Measurements from ENCODE around the gene PCDHB14. TPM values are rescaled to one million over a fixed set of nuclear protein-coding genes. Genes with fewer than 3 reads are reported as not detected.

PCDHB14 gene
- polyA plus RNA-seq, 2 donors = 0.67 to 0.88 TPM

DNA sequence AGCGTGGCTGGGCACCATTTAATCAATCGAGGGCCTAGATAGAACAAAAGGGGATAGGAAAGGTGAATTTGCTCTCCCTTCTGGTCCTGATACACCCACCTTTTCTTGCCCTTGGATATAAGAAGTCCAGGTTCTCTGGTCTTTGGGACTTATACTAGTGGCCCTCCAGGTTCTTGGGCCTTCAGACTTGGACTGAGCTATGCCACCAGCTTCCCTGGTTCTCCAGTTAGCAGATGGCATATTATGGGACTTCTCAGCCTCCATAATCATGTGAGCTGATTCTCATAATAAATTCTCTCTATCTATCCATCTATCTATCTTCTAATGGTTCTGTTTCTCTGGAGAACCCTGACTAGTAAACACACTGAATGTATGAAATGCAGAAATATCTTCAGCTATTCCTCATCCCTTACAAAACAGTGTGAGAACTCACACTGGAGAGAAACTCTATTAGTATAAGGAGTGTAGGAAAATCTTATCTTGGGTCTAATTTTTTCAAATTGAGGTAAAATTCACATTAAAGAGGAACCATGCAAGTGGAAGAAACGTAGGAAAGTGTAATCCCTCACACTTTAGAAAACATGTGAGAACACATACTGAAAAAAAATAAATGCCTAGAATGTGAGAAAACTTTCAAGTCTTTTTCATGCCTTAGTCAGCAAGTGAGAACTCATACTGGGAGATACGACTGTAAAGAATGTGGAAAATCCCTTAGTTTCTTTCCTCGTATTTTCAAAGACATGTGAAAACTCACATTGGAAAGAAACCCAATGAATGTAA is 37.5 kb downstream of the PCDHB14 start:
- no peaks in the 10 kb centered on the region for H3K36me3 ChIP-seq (ENCODE audit: control insufficient read depth in 2 of 2, insufficient read depth in 2 of 2, low read length in 1 of 2)
- no peak overlapping the region for H3K27ac ChIP-seq (ENCODE audit: low read depth in 2 of 2, low read length in 1 of 2)
- peaks cover 7 to 15% of the 10 kb centered on the region in 2 donors for H3K9me3 ChIP-seq (ENCODE audit: control insufficient read depth in 2 of 2, insufficient read depth in 1 of 2, low read depth in 1 of 2, low read length in 1 of 2)
- 63 to 67% methylated on average over 5 of the region's 5 CpGs for WGBS, 2 donors
- H3K4me1 ChIP-seq (ENCODE audit: control insufficient read depth in 2 of 2, insufficient read depth in 2 of 2, low read length in 1 of 2) = no peaks in the 10 kb centered on the region
- H3K27me3 ChIP-seq (ENCODE audit: control insufficient read depth in 1 of 2, insufficient read depth in 2 of 2, low read length in 2 of 2) = no peaks in the 10 kb centered on the region
- no peak overlapping the region for H3K4me3 ChIP-seq (ENCODE audit: low read depth in 1 of 2, low read length in 2 of 2)

DNA sequence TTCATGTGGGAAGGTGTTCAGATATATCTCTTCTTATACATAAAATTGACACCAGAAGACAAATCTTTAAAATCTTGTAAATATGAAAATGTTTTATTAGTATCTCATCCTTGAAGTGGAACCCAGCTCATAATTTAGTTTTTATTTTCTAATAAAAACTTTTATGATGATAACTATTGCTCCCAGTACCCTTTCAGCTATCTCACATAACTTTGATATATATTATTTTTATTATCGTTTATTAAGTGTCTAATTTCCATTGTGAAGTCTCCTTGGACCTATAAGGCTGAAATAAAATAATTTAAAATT is 38.0 kb downstream of the PCDHB14 start:
- H3K4me1 ChIP-seq (ENCODE audit: control insufficient read depth in 2 of 2, insufficient read depth in 2 of 2, low read length in 1 of 2) = no peaks in the 10 kb centered on the region
- no peak overlapping the region for H3K4me3 ChIP-seq (ENCODE audit: low read depth in 1 of 2, low read length in 2 of 2)
- H3K9me3 ChIP-seq (ENCODE audit: control insufficient read depth in 2 of 2, insufficient read depth in 1 of 2, low read depth in 1 of 2, low read length in 1 of 2) = peaks cover 9 to 16% of the 10 kb centered on the region in 2 donors
- 54 to 59% methylated on average over 1 of the region's 1 CpG for WGBS, 2 donors
- H3K36me3 ChIP-seq (ENCODE audit: control insufficient read depth in 2 of 2, insufficient read depth in 2 of 2, low read length in 1 of 2) = no peaks in the 10 kb centered on the region
- no peaks in the 10 kb centered on the region for H3K27me3 ChIP-seq (ENCODE audit: control insufficient read depth in 1 of 2, insufficient read depth in 2 of 2, low read length in 2 of 2)
- H3K27ac ChIP-seq (ENCODE audit: low read depth in 2 of 2, low read length in 1 of 2) = no peak overlapping the region

DNA sequence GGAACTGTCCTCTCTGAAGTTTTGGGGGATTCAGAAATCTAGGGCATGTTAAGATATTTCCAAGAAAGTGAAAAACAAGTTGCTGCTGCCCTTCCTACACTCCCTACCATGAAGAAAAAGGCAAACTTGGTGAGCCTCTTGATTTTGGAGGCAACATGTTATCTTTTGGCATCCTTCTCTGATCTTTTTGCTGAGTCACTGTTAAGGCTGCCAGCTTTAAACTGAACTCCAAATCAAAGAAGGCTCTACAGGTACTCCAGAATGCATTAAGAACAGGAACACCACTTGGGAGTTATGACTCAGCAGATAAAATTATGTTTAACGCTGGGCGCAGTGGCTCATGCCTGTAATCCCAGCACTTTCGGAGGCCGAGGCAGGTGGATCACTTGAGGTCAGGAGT is 46.1 kb downstream of the PCDHB14 start:
- Histone ChIP-seq H3K36me3 (ENCODE audit: control insufficient read depth in 2 of 2, insufficient read depth in 2 of 2, low read length in 1 of 2) (no peaks in the 10 kb centered on the region), H3K9me3 (ENCODE audit: control insufficient read depth in 2 of 2, insufficient read depth in 1 of 2, low read depth in 1 of 2, low read length in 1 of 2) (peaks cover 17 to 23% of the 10 kb centered on the region in 2 donors), H3K4me1 (ENCODE audit: control insufficient read depth in 2 of 2, insufficient read depth in 2 of 2, low read length in 1 of 2) (no peaks in the 10 kb centered on the region), H3K27ac (ENCODE audit: low read depth in 2 of 2, low read length in 1 of 2) (no peak overlapping the region), H3K27me3 (ENCODE audit: control insufficient read depth in 1 of 2, insufficient read depth in 2 of 2, low read length in 2 of 2) (no peaks in the 10 kb centered on the region), H3K4me3 (ENCODE audit: low read depth in 1 of 2, low read length in 2 of 2) (no peak overlapping the region)
- WGBS, 2 donors = 94 to 97% methylated on average over 4 of the region's 4 CpGs

DNA sequence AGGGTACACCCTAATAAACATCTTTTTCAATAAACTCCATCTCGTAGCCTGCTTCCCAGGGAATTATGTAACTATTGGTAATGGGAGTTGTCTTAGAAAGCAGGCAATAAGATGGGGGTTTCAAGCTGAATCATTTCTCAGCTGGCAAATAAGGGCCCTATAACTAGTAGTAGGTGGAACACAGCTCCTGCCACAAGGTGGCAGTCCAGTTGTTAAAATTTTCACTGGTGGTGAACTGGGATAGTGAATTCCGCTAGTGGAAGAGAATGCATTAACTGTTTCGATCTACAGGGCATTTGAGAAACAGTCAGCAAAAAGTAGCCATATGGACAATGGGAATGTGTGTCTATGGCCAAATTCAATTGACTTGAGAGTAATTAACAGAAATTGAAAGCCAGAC is 49.8 kb downstream of the PCDHB14 start:
- no peaks in the 10 kb centered on the region for H3K27me3 ChIP-seq (ENCODE audit: control insufficient read depth in 1 of 2, insufficient read depth in 2 of 2, low read length in 2 of 2)
- 46 to 51% methylated on average over 3 of the region's 3 CpGs for WGBS, 2 donors
- no peak overlapping the region for H3K27ac ChIP-seq (ENCODE audit: low read depth in 2 of 2, low read length in 1 of 2)
- H3K4me1 ChIP-seq (ENCODE audit: control insufficient read depth in 2 of 2, insufficient read depth in 2 of 2, low read length in 1 of 2) = no peaks in the 10 kb centered on the region
- H3K9me3 ChIP-seq (ENCODE audit: control insufficient read depth in 2 of 2, insufficient read depth in 1 of 2, low read depth in 1 of 2, low read length in 1 of 2) = peaks cover 19% of the 10 kb centered on the region in 2 donors
- no peak overlapping the region for H3K4me3 ChIP-seq (ENCODE audit: low read depth in 1 of 2, low read length in 2 of 2)
- no peaks in the 10 kb centered on the region for H3K36me3 ChIP-seq (ENCODE audit: control insufficient read depth in 2 of 2, insufficient read depth in 2 of 2, low read length in 1 of 2)

Other genes starting within 250 kb of the PCDHB14 start
- not detected for gene PCDHB1, start 172.0 kb upstream of the PCDHB14 start, polyA plus RNA-seq
- under 1 TPM; 0.31 to 0.33 TPM for gene PCDHB2, start 128.7 kb upstream of the PCDHB14 start, polyA plus RNA-seq
- under 1 TPM; 0.10 to 0.14 TPM for gene PCDHB3, start 122.9 kb upstream of the PCDHB14 start, polyA plus RNA-seq
- gene PCDHB4, start 101.5 kb upstream of the PCDHB14 start, polyA plus RNA-seq = under 1 TPM; 0.20 to 0.36 TPM
- under 1 TPM; 0.14 to 0.26 TPM for gene PCDHB5, start 88.1 kb upstream of the PCDHB14 start, polyA plus RNA-seq
- gene PCDHB6, start 73.3 kb upstream of the PCDHB14 start, polyA plus RNA-seq = under 1 TPM; 0.06 to 0.09 TPM
- under 1 TPM; 0.02 to 0.14 TPM for gene PCDHB7, start 50.7 kb upstream of the PCDHB14 start, polyA plus RNA-seq
- gene PCDHB8, start 45.6 kb upstream of the PCDHB14 start, polyA plus RNA-seq = under 1 TPM; 0.04 TPM
- gene PCDHB16, start 41.0 kb upstream of the PCDHB14 start, polyA plus RNA-seq = under 1 TPM; 0.08 to 0.16 TPM
- under 1 TPM; 0.16 to 0.18 TPM for gene PCDHB9, start 36.2 kb upstream of the PCDHB14 start, polyA plus RNA-seq
- under 1 TPM; 0.10 to 0.44 TPM for gene PCDHB10, start 31.0 kb upstream of the PCDHB14 start, polyA plus RNA-seq
- under 1 TPM; 0.16 to 0.47 TPM for gene PCDHB11, start 23.7 kb upstream of the PCDHB14 start, polyA plus RNA-seq
- under 1 TPM; 0.08 to 0.15 TPM for gene PCDHB12, start 14.6 kb upstream of the PCDHB14 start, polyA plus RNA-seq
- gene PCDHB13, start 9.4 kb upstream of the PCDHB14 start, polyA plus RNA-seq = under 1 TPM; 0.29 to 0.33 TPM
- gene PCDHB15, start 22.1 kb downstream of the PCDHB14 start, polyA plus RNA-seq = under 1 TPM; 0.37 to 0.80 TPM
- under 1 TPM; 0.05 to 0.29 TPM for gene SLC25A2, start 80.7 kb downstream of the PCDHB14 start, polyA plus RNA-seq
- 10 to 100 TPM; 22.5 to 35.3 TPM for gene TAF7, start 97.4 kb downstream of the PCDHB14 start, polyA plus RNA-seq
- gene PCDHGA1, start 107.2 kb downstream of the PCDHB14 start, polyA plus RNA-seq = under 1 TPM; 0.13 to 0.22 TPM
- gene PCDHGA2, start 115.4 kb downstream of the PCDHB14 start, polyA plus RNA-seq = under 1 TPM; 0.14 to 0.27 TPM
- under 1 TPM; 0.08 to 0.12 TPM for gene PCDHGA3, start 120.5 kb downstream of the PCDHB14 start, polyA plus RNA-seq
- under 1 TPM; 0.19 to 0.39 TPM for gene PCDHGB1, start 126.8 kb downstream of the PCDHB14 start, polyA plus RNA-seq
- under 1 TPM; 0.11 to 0.12 TPM for gene PCDHGA4, start 131.7 kb downstream of the PCDHB14 start, polyA plus RNA-seq
- under 1 TPM; 0.20 to 0.39 TPM for gene PCDHGB2, start 136.7 kb downstream of the PCDHB14 start, polyA plus RNA-seq
- under 1 TPM; 0.14 to 0.28 TPM for gene PCDHGA5, start 140.8 kb downstream of the PCDHB14 start, polyA plus RNA-seq
- under 1 TPM; 0.13 to 0.37 TPM for gene PCDHGB3, start 146.9 kb downstream of the PCDHB14 start, polyA plus RNA-seq
- gene PCDHGA6, start 150.5 kb downstream of the PCDHB14 start, polyA plus RNA-seq = under 1 TPM; 0.36 to 0.63 TPM
- under 1 TPM; 0.24 to 0.53 TPM for gene PCDHGA7, start 159.4 kb downstream of the PCDHB14 start, polyA plus RNA-seq
- gene PCDHGB4, start 164.4 kb downstream of the PCDHB14 start, polyA plus RNA-seq = under 1 TPM; 0.36 to 0.37 TPM
- under 1 TPM; 0.06 to 0.29 TPM for gene PCDHGA8, start 169.3 kb downstream of the PCDHB14 start, polyA plus RNA-seq
- 1 to 10 TPM; 1.0 to 1.7 TPM for gene PCDHGB5, start 174.6 kb downstream of the PCDHB14 start, polyA plus RNA-seq
- gene PCDHGA9, start 179.4 kb downstream of the PCDHB14 start, polyA plus RNA-seq = under 1 TPM; 0.54 to 0.83 TPM
- under 1 TPM; 0.60 to 0.92 TPM for gene PCDHGB6, start 184.7 kb downstream of the PCDHB14 start, polyA plus RNA-seq
- 1 to 10 TPM; 1.1 to 1.2 TPM for gene PCDHGA10, start 189.6 kb downstream of the PCDHB14 start, polyA plus RNA-seq
- 1 to 10 TPM; 1.2 to 1.4 TPM for gene PCDHGB7, start 194.3 kb downstream of the PCDHB14 start, polyA plus RNA-seq
- gene PCDHGA11, start 197.7 kb downstream of the PCDHB14 start, polyA plus RNA-seq = under 1 TPM; 0.44 to 0.75 TPM
- under 1 TPM; 0.34 to 0.65 TPM for gene PCDHGA12, start 207.2 kb downstream of the PCDHB14 start, polyA plus RNA-seq

All from esophagus (tissue), 2 donors.